Vein endothelial cell (primary cell): ENCODE data around the gene PPP3CA. TPM values are rescaled to one million over a fixed set of nuclear protein-coding genes. Genes with fewer than 3 reads are reported as not detected.

ENCODE experiments used
- small RNA-seq: library from RNA; depleted of rRNA; stranded (forward); fragments of <200 nt; gene quantifications from one replicate; pipeline ENCODE3, GENCODE V24; 2012
- total RNA-seq: library from RNA; depleted of rRNA; stranded (reverse); fragments of >200 nt; gene quantifications from 2 replicates; pipeline ENCODE4 v1.2.3, GENCODE V29; 2012

Gene PPP3CA
- total RNA-seq: 83.9 and 99.1 TPM in 2 replicates

GRCh38 chr4:101347267-101347556 is at the start of gene PPP3CA:
Gene PPP3CA, minus strand, starts transcription at chr4:101347526.

Small RNA genes lying within 50 kb of the gene (small RNA-seq; reads per million reads assigned to genes)
- gene MIR1255A (0.13 reads per million), gene MIR8066 (not detected)
